OCI-LY1 (cell line): ENCODE results near the gene NSUN6.

Experiments
- H2AFZ ChIP-seq: fragments of 200-600 bp; sonication (generic), shearing (Covaris generic); 2 replicates; pipeline ENCODE4 v1.6.0; 2014; ENCODE audit warnings: antibody characterized with exemption, mild to moderate bottlenecking, low read length
- H3F3A ChIP-seq: fragments of 200-600 bp; sonication (generic), shearing (Covaris generic); 2 replicates; pipeline ENCODE4 v1.6.0; 2014; ENCODE audit warnings: mild to moderate bottlenecking, antibody characterized with exemption, low read length, moderate library complexity; ENCODE audit not compliant: insufficient read depth
- H3K27ac ChIP-seq: fragments of 200-600 bp; sonication (generic); 2 replicates; pipeline ENCODE4 v1.5.1; 2014; ENCODE audit warnings: low read length, mixed run types, mild to moderate bottlenecking, low read depth; ENCODE audit not compliant: poor library complexity, severe bottlenecking
- H3K27me3 ChIP-seq: fragments of 200-600 bp; sonication (generic); 2 replicates; pipeline ENCODE4 v1.6.0; 2014; ENCODE audit warnings: antibody characterized with exemption, mild to moderate bottlenecking, low read length, moderate library complexity; ENCODE audit not compliant: insufficient read depth
- H3K36me3 ChIP-seq: fragments of 200-600 bp; sonication (generic); 2 replicates; pipeline ENCODE4 v1.6.1; 2014; ENCODE audit warnings: mild to moderate bottlenecking, antibody characterized with exemption, low read length, moderate library complexity, mixed read lengths; ENCODE audit not compliant: insufficient read depth
- H3K4me1 ChIP-seq: fragments of 200-600 bp; sonication (generic); 2 replicates; pipeline ENCODE4 v1.5.1; 2014; ENCODE audit warnings: mild to moderate bottlenecking, low read length, moderate library complexity; ENCODE audit not compliant: insufficient read depth, severe bottlenecking
- H3K4me2 ChIP-seq: fragments of 200-600 bp; sonication (generic), shearing (Covaris generic); 2 replicates; pipeline ENCODE4 v1.6.1; 2014; ENCODE audit warnings: low read length
- H3K4me3 ChIP-seq: fragments of 200-600 bp; sonication (generic); 2 replicates; pipeline ENCODE4 v1.5.1; 2014; ENCODE audit warnings: low read length, low read depth, mild to moderate bottlenecking, mixed read lengths; ENCODE audit not compliant: poor library complexity, severe bottlenecking
- H3K79me2 ChIP-seq: fragments of 200-600 bp; shearing (Covaris generic); 2 replicates; pipeline ENCODE4 v1.6.1; 2016; ENCODE audit warnings: mixed run types, low read length, mixed read lengths; ENCODE audit not compliant: insufficient read depth
- H3K9ac ChIP-seq: fragments of 200-600 bp; sonication (generic), shearing (Covaris generic); 2 replicates; pipeline ENCODE4 v1.6.1; 2014; ENCODE audit warnings: mild to moderate bottlenecking, low read length, mixed read lengths
- H3K9me2 ChIP-seq: fragments of 200-600 bp; sonication (generic), shearing (Covaris generic); 2 replicates; pipeline ENCODE4 v1.6.1; 2014; ENCODE audit warnings: low read depth, mild to moderate bottlenecking, low read length, mixed read lengths
- H3K9me3 ChIP-seq: fragments of 200-600 bp; shearing (Covaris generic); 2 replicates; pipeline ENCODE4 v1.6.1; 2014; ENCODE audit warnings: low read length, mixed read lengths
- H4K20me1 ChIP-seq: fragments of 200-600 bp; sonication (generic), shearing (Covaris generic); 2 replicates; pipeline ENCODE4 v1.6.0; 2016; ENCODE audit warnings: mild to moderate bottlenecking, low read length; ENCODE audit not compliant: insufficient read depth
- EZH2 ChIP-seq: fragments of 200-600 bp; sonication (generic), shearing (Covaris generic); IDR thresholded peaks from 2 replicates; pipeline ENCODE4 v1.8.0; 2017; ENCODE audit warnings: borderline replicate concordance, mixed run types, mild to moderate bottlenecking, antibody characterized with exemption, low read length, moderate library complexity, mixed read lengths
- TF ChIP-seq, protein P1 (sequence below): fragments of 200-600 bp; sonication (generic), shearing (Covaris generic); IDR thresholded peaks from 2 replicates; pipeline ENCODE4 v1.5.1; 2017; ENCODE audit warnings: mild to moderate bottlenecking, antibody characterized with exemption, low read length, moderate library complexity, mixed read lengths

The NSUN6 gene

DNA sequence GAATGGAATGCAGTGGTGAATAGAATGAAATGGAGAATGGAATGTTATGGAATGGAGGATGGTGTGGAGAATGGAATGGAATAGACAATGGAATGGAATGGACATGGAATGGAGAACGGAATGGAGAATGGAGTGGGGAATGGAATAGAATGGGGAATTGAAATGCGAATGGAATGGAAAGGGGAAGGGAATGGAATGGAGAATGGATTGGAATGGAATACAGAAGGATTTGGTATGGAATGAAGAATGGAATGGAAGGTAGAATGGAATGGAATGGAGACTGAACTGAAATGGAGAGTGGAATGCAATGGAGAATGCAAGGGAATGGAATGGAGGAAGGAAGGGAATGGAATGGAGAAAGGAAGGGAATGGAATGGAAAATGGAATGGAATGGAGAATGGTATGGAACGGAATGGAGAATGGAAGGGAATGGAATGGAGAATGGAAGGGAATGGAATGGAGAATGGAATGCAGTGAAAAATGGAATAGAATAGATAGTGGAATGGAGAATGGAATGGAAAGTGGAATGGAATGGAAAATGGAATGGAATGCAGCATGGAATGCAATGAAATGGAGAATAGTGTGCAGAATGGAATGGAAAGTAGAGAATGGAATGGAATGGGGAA lies 94.8 kb downstream of the NSUN6 start:
- no peak overlapping the region for H3K4me3 ChIP-seq
- H3K4me2 ChIP-seq, result no peak overlapping the region
- H3K79me2 ChIP-seq, result no peaks in the 10 kb centered on the region
- no peak overlapping the region for H2AFZ ChIP-seq
- TF ChIP-seq, protein P1, sequence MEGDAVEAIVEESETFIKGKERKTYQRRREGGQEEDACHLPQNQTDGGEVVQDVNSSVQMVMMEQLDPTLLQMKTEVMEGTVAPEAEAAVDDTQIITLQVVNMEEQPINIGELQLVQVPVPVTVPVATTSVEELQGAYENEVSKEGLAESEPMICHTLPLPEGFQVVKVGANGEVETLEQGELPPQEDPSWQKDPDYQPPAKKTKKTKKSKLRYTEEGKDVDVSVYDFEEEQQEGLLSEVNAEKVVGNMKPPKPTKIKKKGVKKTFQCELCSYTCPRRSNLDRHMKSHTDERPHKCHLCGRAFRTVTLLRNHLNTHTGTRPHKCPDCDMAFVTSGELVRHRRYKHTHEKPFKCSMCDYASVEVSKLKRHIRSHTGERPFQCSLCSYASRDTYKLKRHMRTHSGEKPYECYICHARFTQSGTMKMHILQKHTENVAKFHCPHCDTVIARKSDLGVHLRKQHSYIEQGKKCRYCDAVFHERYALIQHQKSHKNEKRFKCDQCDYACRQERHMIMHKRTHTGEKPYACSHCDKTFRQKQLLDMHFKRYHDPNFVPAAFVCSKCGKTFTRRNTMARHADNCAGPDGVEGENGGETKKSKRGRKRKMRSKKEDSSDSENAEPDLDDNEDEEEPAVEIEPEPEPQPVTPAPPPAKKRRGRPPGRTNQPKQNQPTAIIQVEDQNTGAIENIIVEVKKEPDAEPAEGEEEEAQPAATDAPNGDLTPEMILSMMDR, result no peak
- TF ChIP-seq EZH2, result no peak
- H3K9me2 ChIP-seq, result no peaks in the 10 kb centered on the region
- no peaks in the 10 kb centered on the region for H3K4me1 ChIP-seq
- H3F3A ChIP-seq, result no peaks in the 10 kb centered on the region
- peaks cover 12% of the 10 kb centered on the region; the same call in 1 of the 2 replicates for H3K9me3 ChIP-seq
- H4K20me1 ChIP-seq, result no peaks in the 10 kb centered on the region
- H3K27me3 ChIP-seq, result no peaks in the 10 kb centered on the region
- H3K9ac ChIP-seq, result no peak overlapping the region
- no peak overlapping the region for H3K27ac ChIP-seq
- H3K36me3 ChIP-seq, result peaks cover 57% of the 10 kb centered on the region

DNA sequence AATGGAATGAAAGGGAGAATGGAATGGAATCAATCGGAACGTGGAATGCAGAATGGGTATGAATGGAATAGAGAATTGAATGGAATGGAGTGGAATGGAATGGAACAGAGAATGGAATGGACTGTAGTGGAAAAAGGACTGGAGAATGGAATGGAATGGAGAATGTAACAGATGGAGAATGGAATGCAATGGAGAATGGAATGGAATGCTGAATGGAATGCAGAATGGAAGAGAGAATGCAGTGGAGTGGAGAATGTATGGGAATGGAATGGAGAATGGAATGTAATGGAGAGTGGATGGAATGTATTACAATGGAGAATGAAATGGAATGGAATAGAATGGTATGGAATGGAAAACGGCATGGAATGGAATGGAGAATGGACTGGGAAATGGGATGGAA lies 96.9 kb downstream of the NSUN6 start:
- TF ChIP-seq EZH2, result no peak
- TF ChIP-seq, protein P1, result no peak
- H3K4me1 ChIP-seq, result no peaks in the 10 kb centered on the region
- H3K27me3 ChIP-seq, result no peaks in the 10 kb centered on the region
- H3K4me3 ChIP-seq, result no peak overlapping the region
- no peaks in the 10 kb centered on the region for H3F3A ChIP-seq
- no peak overlapping the region for H3K9ac ChIP-seq
- no peaks in the 10 kb centered on the region for H4K20me1 ChIP-seq
- no peaks in the 10 kb centered on the region for H3K9me2 ChIP-seq
- H2AFZ ChIP-seq, result no peak overlapping the region
- H3K36me3 ChIP-seq, result peaks cover 61% of the 10 kb centered on the region
- no peak overlapping the region for H3K27ac ChIP-seq
- no peaks in the 10 kb centered on the region for H3K79me2 ChIP-seq
- peaks cover 12% of the 10 kb centered on the region; the same call in 1 of the 2 replicates for H3K9me3 ChIP-seq
- H3K4me2 ChIP-seq, result no peak overlapping the region

DNA sequence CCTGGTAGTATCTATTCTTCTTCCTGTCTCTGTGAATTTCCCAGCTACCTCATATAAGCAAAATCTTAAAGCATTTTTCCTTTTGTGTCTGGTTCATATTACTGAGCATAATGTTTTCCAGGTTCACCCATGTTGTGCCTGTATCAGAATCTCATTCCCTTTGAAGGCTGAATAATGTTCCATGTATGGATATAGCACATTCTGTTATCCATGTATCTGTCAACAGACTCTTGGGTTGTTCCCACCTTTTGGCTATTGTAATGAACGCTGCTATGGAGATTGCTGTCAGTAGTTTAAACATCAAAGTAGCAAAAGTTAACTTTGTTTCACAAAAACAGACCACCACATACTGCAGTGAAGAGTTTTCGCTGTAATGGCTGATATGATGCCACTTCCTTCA lies 99.9 kb downstream of the NSUN6 start:
- Histone ChIP-seq H3K27ac (no peak overlapping the region), H3K36me3 (peaks cover 44% of the 10 kb centered on the region)
- no peak for TF ChIP-seq EZH2
- TF ChIP-seq, protein P1, result no peak

More for the DNA sequence above, 99.9 kb downstream of the NSUN6 start:
- no peaks in the 10 kb centered on the region for H4K20me1 ChIP-seq
- no peak overlapping the region for H3K4me3 ChIP-seq
- H3K4me1 ChIP-seq, result no peaks in the 10 kb centered on the region
- no peak overlapping the region for H3K4me2 ChIP-seq
- H3K9me3 ChIP-seq, result no peaks in the 10 kb centered on the region
- H3K27me3 ChIP-seq, result no peaks in the 10 kb centered on the region
- no peak overlapping the region for H3K9ac ChIP-seq
- H2AFZ ChIP-seq, result no peak overlapping the region
- H3K79me2 ChIP-seq, result no peaks in the 10 kb centered on the region
- H3F3A ChIP-seq, result no peaks in the 10 kb centered on the region
- H3K9me2 ChIP-seq, result no peaks in the 10 kb centered on the region
